HG03060 (cell line): ENCODE results near the gene STXBP5L.
"Not testable (repeated sequence)": the region's sequence is repeated elsewhere in the genome, so short reads cannot be mapped to it uniquely, and the experiment has no call there.

Source experiments
- ATAC-seq: cut with Tn5 transposase; IDR thresholded peaks from one replicate; pipeline ENCODE4 v1.9.1; 2021; ENCODE audit warnings: low read depth, moderate number of reproducible peaks; ENCODE audit not compliant: unreplicated experiment

STXBP5L gene

GRCh38 chr3:121223116-121223515, 315.1 kb downstream of the STXBP5L start:
- no peak for ATAC-seq

- ATAC-seq = no peak
These were observed 321.0 kb downstream of the STXBP5L start for GRCh38 chr3:121228971-121229370.

- ATAC-seq = not testable (repeated sequence)
These were observed 322.2 kb downstream of the STXBP5L start for GRCh38 chr3:121230194-121230593.

- ATAC-seq = no peak
These were observed 323.9 kb downstream of the STXBP5L start for GRCh38 chr3:121231872-121232271.

GRCh38 chr3:121232309-121233225, 324.6 kb downstream of the STXBP5L start:
- ATAC-seq = no peak

- no peak for ATAC-seq
These were observed 335.2 kb downstream of the STXBP5L start for GRCh38 chr3:121243208-121243607.

- ATAC-seq = no peak
These were observed 344.7 kb downstream of the STXBP5L start for GRCh38 chr3:121252676-121253075.

- ATAC-seq = no peak
These were observed 361.4 kb downstream of the STXBP5L start for GRCh38 chr3:121269389-121269788.

GRCh38 chr3:121274411-121274810, 366.4 kb downstream of the STXBP5L start:
- no peak for ATAC-seq

GRCh38 chr3:121295452-121295851, 387.4 kb downstream of the STXBP5L start:
- ATAC-seq = no peak

- ATAC-seq = no peak
These were observed 388.0 kb downstream of the STXBP5L start for GRCh38 chr3:121295979-121296378.

- no peak for ATAC-seq
These were observed 416.3 kb downstream of the STXBP5L start for GRCh38 chr3:121324320-121324719.

- no peak for ATAC-seq
These were observed 422.1 kb downstream of the STXBP5L start for GRCh38 chr3:121330118-121330517.

GRCh38 chr3:121330634-121331033, 422.6 kb downstream of the STXBP5L start:
- no peak for ATAC-seq

GRCh38 chr3:121355960-121356359, 448.0 kb downstream of the STXBP5L start:
- ATAC-seq = not testable (repeated sequence)

GRCh38 chr3:121362035-121362734, 454.2 kb downstream of the STXBP5L start:
- no peak for ATAC-seq

GRCh38 chr3:121388308-121388707, 480.3 kb downstream of the STXBP5L start:
- not testable (repeated sequence) for ATAC-seq

- ATAC-seq = not testable (repeated sequence)
These were observed 488.0 kb downstream of the STXBP5L start for GRCh38 chr3:121395967-121396366.

GRCh38 chr3:121398051-121398450, 490.0 kb downstream of the STXBP5L start:
- not testable (repeated sequence) for ATAC-seq

- no peak for ATAC-seq
These were observed 491.8 kb downstream of the STXBP5L start for GRCh38 chr3:121399820-121400219.

- ATAC-seq = no peak
These were observed 497.6 kb downstream of the STXBP5L start for GRCh38 chr3:121405631-121406030.

- no peak for ATAC-seq
These were observed 503.5 kb downstream of the STXBP5L start for GRCh38 chr3:121411523-121411922.
